Activated CD4-positive, alpha-beta T cell treated with anti-CD3 and anti-CD28 coated beads, Interleukin-2, amount 50 U/mL, for 24 hours (primary cell): Measurements from ENCODE around the gene PCDHA11.

Experiments
- DNase-seq, 2 donors: peaks; one replicate each; pipeline ENCODE4 v3.0.0-alpha.2; 2020; ENCODE audit warnings: low read depth in 1 of 2, low spot score in 1 of 2

Gene PCDHA11

GRCh38 chr5:140916325-140916724 lies 47.6 kb downstream of the PCDHA11 start:
- DNase-seq: no peak
